GM19468 (cell line): Measurements from ENCODE around the gene COL18A1.

ENCODE experiments used
- ATAC-seq: cut with Tn5 transposase; IDR thresholded peaks from one replicate; pipeline ENCODE4 v1.9.1; 2021; ENCODE audit warnings: mild to moderate bottlenecking, moderate library complexity, moderate number of reproducible peaks; ENCODE audit not compliant: unreplicated experiment; ENCODE audit errors: extremely low read depth

COL18A1 gene

DNA sequence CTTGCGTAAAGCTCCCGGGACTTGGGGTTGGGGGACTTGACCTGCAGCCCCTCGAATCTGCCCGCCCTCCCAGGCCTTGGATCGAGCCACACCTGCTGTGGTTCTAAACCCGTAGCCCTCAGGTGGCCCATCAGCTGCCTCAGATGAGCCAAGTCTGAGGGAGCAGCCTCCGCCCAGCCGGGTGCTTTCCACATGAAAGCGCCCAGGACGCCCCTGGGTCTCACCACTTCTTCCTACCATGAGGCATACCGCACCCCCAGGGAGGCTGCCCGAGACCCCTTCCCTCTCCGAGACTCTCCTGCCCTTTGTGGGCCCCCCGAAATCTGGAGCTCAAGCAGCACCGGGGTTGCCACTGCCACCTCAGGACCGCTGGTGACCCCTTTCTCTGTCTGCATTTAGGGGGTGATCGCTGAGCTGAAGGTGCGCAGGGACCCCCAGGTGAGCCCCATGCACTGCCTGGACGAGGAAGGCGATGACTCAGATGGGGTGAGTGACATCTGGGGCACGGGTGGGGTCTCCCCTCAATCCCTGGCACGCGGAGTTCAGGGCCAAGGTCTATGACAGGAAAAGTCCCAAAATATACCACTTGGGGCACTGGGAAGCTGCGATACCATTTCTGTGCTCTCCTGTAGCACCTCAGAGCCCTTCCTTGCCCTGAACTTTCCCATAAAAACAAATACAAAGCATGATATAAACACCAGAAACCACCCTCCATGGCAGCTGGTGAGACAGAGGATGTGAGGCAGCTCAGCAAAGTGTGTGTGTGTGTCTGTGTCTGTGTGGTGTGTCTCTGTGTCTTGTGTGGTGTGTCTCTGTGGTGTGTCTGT lies 68.7 kb downstream of the COL18A1 start:
- ATAC-seq, result no peak

DNA sequence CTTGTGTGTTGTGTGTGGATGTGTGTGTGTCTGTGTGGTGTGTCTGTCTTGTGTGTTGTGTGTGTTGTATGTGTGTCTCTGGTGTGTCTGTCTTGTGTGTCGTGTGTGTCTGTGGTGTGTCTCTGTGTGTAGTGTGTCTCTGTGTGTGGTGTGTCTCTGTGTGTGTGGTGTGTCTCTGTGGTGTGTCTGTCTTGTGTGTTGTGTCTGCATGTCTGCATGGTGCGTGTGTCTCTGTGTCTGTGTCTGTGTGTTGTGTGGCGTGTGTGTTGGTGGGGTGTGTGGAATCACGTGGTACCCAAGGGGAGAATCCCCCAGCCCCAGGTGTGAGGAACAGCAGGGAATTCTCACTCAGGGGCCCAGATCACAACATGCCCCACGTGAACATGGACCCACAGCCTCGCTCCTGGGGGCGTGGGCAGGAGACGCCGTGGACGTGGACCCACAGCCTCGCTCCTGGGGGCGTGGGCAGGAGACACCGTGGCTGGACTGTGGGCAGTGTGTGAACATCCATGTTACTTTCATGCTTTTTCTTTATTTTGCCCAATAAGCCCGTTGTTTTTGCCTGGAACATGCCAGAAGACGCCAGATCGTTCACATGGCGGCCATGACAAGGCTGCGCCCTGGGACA lies 69.5 kb downstream of the COL18A1 start:
- ATAC-seq, result no peak

GRCh38 chr21:45475004-45475685 lies 70.2 kb downstream of the COL18A1 start:
- no peak for ATAC-seq

DNA sequence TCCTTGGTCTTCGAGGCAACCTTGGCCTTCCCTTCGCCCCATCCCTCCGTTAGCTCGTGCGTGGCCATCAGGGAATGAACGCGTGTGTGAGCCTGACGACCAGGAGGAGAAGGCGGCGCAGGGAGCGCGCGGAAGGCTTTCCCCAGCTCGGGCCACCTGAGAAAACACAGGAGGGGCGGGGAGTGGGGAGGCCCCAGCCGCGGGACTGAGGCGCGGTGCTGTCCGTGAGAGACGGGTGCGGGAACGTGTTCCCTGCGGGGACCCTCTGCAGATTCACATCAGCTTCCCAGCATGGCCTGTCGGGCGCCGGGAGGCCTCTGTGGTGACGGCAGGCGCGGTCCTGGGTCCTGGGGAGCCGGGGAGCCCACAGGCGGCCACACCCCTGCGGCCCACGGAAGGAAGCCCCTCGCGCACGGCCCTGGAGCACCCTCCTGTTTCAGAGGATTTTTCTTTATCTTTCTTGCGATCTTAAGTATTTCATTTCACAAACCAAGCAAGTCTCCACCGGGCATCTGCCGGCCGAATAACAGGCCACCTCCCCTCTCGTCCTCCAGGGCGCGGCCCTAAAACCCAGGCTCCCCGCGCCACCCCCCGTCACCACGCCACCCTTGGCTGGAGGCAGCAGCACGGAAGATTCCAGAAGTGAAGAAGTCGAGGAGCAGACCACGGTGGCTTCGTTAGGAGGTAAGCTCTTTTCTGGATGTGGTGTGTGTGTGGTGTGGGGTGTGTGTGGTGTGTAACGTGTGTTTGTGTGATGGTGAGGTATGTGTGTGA lies 71.0 kb downstream of the COL18A1 start:
- no peak for ATAC-seq

- no peak for ATAC-seq
Measured at GRCh38 chr21:45476582-45476981, 71.6 kb downstream of the COL18A1 start.

DNA sequence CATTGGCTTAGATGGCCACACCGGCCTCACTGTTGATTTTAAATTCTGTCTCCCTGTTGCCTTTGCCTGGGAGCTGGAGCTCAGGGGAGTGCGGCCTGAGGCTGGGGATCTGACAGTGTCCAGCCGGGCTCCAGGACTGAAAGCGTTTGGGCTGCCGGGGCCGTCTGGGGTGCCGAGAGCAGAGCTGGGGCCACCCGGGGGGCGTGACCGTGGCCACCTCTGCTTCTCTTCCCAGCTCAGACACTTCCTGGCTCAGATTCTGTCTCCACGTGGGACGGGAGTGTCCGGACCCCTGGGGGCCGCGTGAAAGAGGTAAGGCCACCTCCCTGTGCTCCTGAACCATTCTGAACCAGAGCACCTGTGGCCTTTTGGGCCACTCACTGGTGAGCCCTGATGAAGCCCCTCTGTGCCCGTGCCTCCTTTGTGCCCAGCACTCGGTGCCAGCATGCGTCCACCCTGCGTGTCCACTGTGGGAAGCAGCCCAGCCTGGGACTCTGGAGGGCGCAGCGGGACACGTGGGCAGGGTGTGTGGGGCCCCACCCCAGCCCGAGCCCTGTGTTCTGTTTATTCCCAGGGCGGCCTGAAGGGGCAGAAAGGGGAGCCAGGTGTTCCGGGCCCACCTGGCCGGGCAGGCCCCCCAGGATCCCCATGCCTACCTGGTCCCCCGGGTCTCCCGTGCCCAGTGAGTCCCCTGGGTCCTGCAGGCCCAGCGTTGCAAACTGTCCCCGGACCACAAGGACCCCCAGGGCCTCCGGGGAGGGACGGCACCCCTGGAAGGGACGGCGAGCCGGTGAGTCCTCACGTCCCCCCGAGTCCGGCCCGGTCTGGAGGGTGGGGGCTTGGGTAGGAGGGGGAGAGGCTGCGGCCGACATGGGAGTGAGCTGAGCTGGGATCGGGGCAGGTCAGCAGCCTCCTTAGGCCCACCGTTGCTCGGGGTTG lies 72.5 kb downstream of the COL18A1 start:
- ATAC-seq, result no peak

DNA sequence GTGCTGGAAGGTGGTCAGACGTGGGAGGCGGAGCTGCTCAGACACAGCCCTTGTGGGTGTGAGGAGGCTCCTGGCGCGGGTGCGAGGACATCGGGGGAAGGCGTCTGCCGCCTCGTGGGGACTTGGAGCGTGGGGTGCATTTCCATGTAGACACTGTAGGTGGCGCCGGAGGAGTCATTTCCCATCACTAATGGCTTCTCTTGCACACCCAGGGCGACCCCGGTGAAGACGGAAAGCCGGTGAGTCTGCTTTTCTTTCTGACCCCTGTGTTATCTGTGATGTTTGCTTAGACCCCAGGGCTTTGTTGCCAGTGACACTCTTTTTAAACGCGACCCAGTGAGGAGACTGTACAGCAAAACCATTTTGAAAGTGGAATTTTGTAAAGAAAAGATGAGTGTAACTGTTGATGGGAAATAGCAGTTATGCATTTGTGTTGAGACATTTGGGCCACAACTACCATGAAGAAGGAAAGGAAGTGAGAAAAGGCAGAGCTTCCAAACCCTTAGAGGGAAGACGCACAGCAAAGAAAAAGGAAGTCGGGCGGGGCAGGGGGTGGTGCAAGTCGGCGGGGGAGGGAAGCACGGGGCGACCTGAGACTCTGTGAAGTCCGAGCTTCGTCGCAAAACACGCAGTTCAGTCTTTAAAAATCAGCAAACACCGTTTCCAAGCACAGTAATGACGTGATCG lies 73.3 kb downstream of the COL18A1 start:
- ATAC-seq, result no peak

- ATAC-seq, result no peak
Measured at GRCh38 chr21:45478816-45479669, 74.1 kb downstream of the COL18A1 start.

- ATAC-seq, result no peak
Measured at GRCh38 chr21:45479691-45480675, 75.0 kb downstream of the COL18A1 start.

- ATAC-seq, result no peak
Measured at GRCh38 chr21:45480701-45481500, 75.9 kb downstream of the COL18A1 start.

- no peak for ATAC-seq
Measured at GRCh38 chr21:45481566-45481965, 76.6 kb downstream of the COL18A1 start.

DNA sequence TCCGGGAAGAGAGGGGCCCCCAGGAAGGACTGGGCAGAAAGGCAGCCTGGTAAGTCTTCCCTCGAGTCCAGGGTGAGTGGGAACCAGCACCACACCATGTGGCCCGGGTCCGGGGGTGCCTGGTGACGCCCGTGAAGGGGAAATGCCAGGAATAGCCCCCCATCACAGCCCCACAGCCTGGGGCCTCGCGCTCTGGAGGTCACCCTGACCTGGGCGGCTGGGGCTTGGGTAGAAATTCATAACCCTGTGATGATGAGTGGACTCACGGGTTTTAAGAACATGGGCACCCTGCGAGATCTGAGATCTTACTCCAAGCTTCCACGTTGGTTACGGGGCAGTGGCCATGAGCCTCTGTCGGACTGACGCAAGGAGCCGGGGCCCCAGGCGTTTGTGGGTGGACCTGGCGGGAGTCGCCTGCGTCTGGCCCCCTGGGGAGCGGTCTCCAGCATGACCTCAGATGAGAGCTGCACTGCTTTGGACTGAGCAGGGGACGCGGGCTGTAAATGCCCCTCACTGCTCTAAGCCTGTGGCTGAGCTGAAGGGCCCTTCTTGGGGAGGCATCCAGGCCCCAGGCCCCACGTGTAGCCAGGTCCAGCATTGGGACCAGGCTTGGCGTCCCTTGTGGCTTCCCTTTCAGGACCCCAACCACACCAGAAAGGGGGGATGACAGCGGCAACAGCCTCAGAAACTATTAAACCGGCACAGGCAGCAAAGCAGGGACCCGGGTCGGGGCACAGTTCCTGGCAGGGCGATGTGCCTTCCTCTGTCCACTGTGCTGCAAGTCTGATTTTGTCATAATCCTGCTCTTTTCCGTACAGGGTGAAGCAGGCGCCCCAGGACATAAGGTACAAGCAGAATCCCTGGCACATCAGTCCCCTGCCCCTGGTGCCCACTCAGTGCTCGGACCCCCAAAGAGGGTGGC lies 77.3 kb downstream of the COL18A1 start:
- no peak for ATAC-seq

- ATAC-seq, result no peak
Measured at GRCh38 chr21:45482899-45483821, 78.2 kb downstream of the COL18A1 start.

GRCh38 chr21:45484318-45484717 lies 79.4 kb downstream of the COL18A1 start:
- no peak for ATAC-seq
